SK-N-MC (cell line): Measurements from ENCODE around the gene PPY.

Experiments used
- EZH2 ChIP-seq: fragments of 200-600 bp; sonication (generic); IDR thresholded peaks from one replicate; pipeline ENCODE4 v1.6.1; 2017; ENCODE audit warnings: antibody characterized with exemption
- POLR2AphosphoS5 ChIP-seq: IDR thresholded peaks from 2 replicates; pipeline ENCODE4 v1.6.1; 2012; ENCODE audit warnings: mild to moderate bottlenecking, low read depth, low read length, borderline replicate concordance

- TF ChIP-seq EZH2 (no peak), POLR2AphosphoS5 (no peak)
Measured at GRCh38 chr17:43974382-43975266, 32.3 kb upstream of the PPY start.
